DOHH2 (cell line): ENCODE data around the gene NSDHL.

Experiments used
- H3F3A ChIP-seq: fragments of 200-600 bp; sonication (generic), shearing (Covaris generic); 2 replicates; pipeline ENCODE4 v1.6.0; 2016; ENCODE audit warnings: antibody characterized with exemption, mild to moderate bottlenecking; ENCODE audit not compliant: control insufficient read depth, insufficient read depth
- H3K27ac ChIP-seq: fragments of 200-600 bp; sonication (generic); 2 replicates; pipeline ENCODE4 v1.5.1; 2014; ENCODE audit warnings: low read depth, mild to moderate bottlenecking, low read length, moderate library complexity
- H3K27me3 ChIP-seq: fragments of 200-600 bp; sonication (generic); 2 replicates; pipeline ENCODE4 v1.6.1; 2014; ENCODE audit warnings: mild to moderate bottlenecking, low read length, mixed read lengths; ENCODE audit not compliant: control insufficient read depth
- H3K36me3 ChIP-seq: fragments of 200-600 bp; sonication (generic); 2 replicates; pipeline ENCODE4 v1.6.1; 2014; ENCODE audit warnings: mild to moderate bottlenecking, low read length, moderate library complexity, mixed read lengths; ENCODE audit not compliant: control insufficient read depth
- H3K4me1 ChIP-seq: fragments of 200-600 bp; sonication (generic); 2 replicates; pipeline ENCODE4 v1.6.1; 2014; ENCODE audit warnings: mild to moderate bottlenecking, low read length, mixed read lengths; ENCODE audit not compliant: control insufficient read depth
- H3K4me2 ChIP-seq: fragments of 200-600 bp; sonication (generic); 2 replicates; pipeline ENCODE4 v1.6.0; 2014; ENCODE audit warnings: mild to moderate bottlenecking, low read length, moderate library complexity
- H3K4me3 ChIP-seq: fragments of 200-600 bp; sonication (generic); 2 replicates; pipeline ENCODE4 v1.5.1; 2014; ENCODE audit warnings: mild to moderate bottlenecking, low read length, mixed read lengths
- H3K79me2 ChIP-seq: fragments of 200-600 bp; sonication (generic); 2 replicates; pipeline ENCODE4 v1.6.1; 2014; ENCODE audit warnings: mild to moderate bottlenecking, low read length, mixed read lengths; ENCODE audit not compliant: control insufficient read depth
- H3K9me2 ChIP-seq: fragments of 200-600 bp; sonication (generic); replicated peaks from 2 replicates; pipeline ENCODE4 v1.6.1; 2014; ENCODE audit warnings: mild to moderate bottlenecking, low read length, mixed read lengths; ENCODE audit not compliant: control insufficient read depth
- H3K9me3 ChIP-seq: fragments of 200-600 bp; sonication (generic); 2 replicates; pipeline ENCODE4 v1.6.1; 2014; ENCODE audit warnings: antibody characterized with exemption, low read length, mixed read lengths; ENCODE audit not compliant: control insufficient read depth, insufficient read depth
- H4K20me1 ChIP-seq: fragments of 200-600 bp; sonication (generic); 2 replicates; pipeline ENCODE4 v1.6.0; 2014; ENCODE audit warnings: low read depth, mild to moderate bottlenecking, antibody characterized with exemption, low read length, moderate library complexity; ENCODE audit not compliant: control insufficient read depth, insufficient read depth
- CTCF ChIP-seq: fragments of 200-600 bp; sonication (generic); IDR thresholded peaks from one replicate; pipeline ENCODE4 v1.5.1; 2014; ENCODE audit warnings: antibody characterized with exemption, mild to moderate bottlenecking, low read depth, low read length; ENCODE audit not compliant: poor library complexity, severe bottlenecking
- EZH2phosphoT487 ChIP-seq: fragments of 200-600 bp; sonication (generic); IDR thresholded peaks from 2 replicates; pipeline ENCODE4 v1.6.1; 2017; ENCODE audit warnings: borderline replicate concordance, mild to moderate bottlenecking, antibody characterized with exemption, low read length, moderate library complexity, mixed read lengths

NSDHL gene

GRCh38 chrX:152899874-152900719 is 69.2 kb downstream of the NSDHL start:
- H3K27me3 ChIP-seq, result no peaks in the 10 kb centered on the region
- H3K36me3 ChIP-seq, result no peaks in the 10 kb centered on the region
- no peaks in the 10 kb centered on the region for H3K9me2 ChIP-seq
- H4K20me1 ChIP-seq, result no peaks in the 10 kb centered on the region
- no peak overlapping the region for H3K27ac ChIP-seq
- no peak overlapping the region for H3K4me2 ChIP-seq
- H3K4me3 ChIP-seq, result no peak overlapping the region
- H3K4me1 ChIP-seq, result no peaks in the 10 kb centered on the region
- no peaks in the 10 kb centered on the region for H3K9me3 ChIP-seq
- H3K79me2 ChIP-seq, result no peaks in the 10 kb centered on the region
- H3F3A ChIP-seq, result no peaks in the 10 kb centered on the region
- no peak for TF ChIP-seq CTCF
- no peak for TF ChIP-seq EZH2phosphoT487

DNA sequence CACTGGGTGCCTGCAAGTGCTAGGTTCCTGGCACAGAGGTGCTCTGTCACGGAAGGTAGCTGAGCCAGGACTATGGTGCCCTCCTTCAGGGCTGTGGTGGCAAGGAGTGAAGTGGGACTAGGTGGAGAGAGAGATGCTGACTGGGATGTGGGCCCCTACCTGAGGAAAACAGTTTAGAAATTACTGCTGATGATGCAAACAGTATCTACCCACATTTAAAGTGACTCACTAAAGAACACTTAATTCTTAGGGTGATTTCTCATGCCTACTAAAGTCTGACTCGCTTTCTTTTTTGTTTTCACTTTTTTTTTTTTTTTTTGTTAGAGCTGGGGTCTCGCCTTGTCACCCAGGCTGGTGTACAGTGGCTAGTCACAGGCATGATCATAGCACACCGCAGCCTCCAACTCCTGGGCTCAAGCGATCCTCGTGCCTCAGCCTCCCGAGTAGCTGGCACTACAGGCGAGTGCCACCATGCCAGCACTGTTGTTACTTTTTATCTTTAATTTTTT is 70.1 kb downstream of the NSDHL start:
- no peaks in the 10 kb centered on the region for H3F3A ChIP-seq
- H3K27me3 ChIP-seq, result no peaks in the 10 kb centered on the region
- H3K4me3 ChIP-seq, result no peak overlapping the region
- H4K20me1 ChIP-seq, result no peaks in the 10 kb centered on the region
- no peak overlapping the region for H3K27ac ChIP-seq
- H3K4me2 ChIP-seq, result no peak overlapping the region
- no peaks in the 10 kb centered on the region for H3K9me3 ChIP-seq
- H3K9me2 ChIP-seq, result no peaks in the 10 kb centered on the region
- TF ChIP-seq EZH2phosphoT487 (no peak), CTCF (no peak)
- no peaks in the 10 kb centered on the region for H3K79me2 ChIP-seq
- no peaks in the 10 kb centered on the region for H3K36me3 ChIP-seq
- H3K4me1 ChIP-seq, result no peaks in the 10 kb centered on the region

DNA sequence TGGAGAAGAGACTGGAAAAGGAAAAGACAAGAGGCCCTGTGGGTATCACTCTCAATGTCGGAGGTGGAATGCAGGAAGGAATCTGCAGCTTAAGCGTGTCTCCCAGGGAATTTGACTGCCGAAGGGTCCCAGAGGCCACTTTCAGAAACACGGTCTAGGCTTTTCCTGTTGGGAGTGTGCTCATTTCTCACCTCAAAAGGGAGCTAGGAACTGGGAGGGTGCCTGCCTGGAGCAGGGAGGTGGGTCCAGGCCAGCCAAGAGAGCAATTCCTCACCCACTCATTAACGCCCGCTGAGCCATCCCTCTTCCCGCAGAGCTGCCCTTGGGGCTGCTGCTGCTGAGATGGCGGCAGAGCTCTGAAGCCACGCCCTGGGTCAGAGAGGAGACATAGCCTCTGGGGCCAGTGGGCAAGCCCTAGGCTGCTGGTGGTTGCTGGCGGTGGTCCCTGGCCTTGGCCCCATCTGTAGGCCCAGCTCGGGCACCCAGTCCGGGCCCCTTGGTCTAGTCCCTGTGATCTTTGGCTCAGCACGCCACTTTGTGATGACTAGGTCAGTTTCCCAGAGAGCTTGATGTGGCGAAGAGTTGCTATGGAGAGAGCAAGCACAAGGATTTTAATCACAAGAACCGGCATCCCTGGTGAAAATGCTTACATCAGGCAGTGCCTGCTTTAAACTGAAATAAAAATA is 71.1 kb downstream of the NSDHL start:
- Histone ChIP-seq H3K4me1 (no peaks in the 10 kb centered on the region), H3K27me3 (no peaks in the 10 kb centered on the region), H3K9me2 (no peaks in the 10 kb centered on the region), H3K36me3 (no peaks in the 10 kb centered on the region), H3K4me3 (no peak overlapping the region), H3K79me2 (no peaks in the 10 kb centered on the region), H4K20me1 (no peaks in the 10 kb centered on the region), H3K4me2 (no peak overlapping the region), H3F3A (no peaks in the 10 kb centered on the region), H3K27ac (no peak overlapping the region), H3K9me3 (no peaks in the 10 kb centered on the region)
- no peak for TF ChIP-seq CTCF
- no peak for TF ChIP-seq EZH2phosphoT487
